ENCODE data around the gene ADCY2. TPM values are rescaled to one million over a fixed set of nuclear protein-coding genes. Genes with fewer than 3 reads are reported as not detected.
A peak's percentile ranks its signal among the peaks of the same experiment; 100 is the strongest.

ADCY2 gene
- total RNA-seq, 1 experiment from 2014 or later, result 17.3 TPM

DNA sequence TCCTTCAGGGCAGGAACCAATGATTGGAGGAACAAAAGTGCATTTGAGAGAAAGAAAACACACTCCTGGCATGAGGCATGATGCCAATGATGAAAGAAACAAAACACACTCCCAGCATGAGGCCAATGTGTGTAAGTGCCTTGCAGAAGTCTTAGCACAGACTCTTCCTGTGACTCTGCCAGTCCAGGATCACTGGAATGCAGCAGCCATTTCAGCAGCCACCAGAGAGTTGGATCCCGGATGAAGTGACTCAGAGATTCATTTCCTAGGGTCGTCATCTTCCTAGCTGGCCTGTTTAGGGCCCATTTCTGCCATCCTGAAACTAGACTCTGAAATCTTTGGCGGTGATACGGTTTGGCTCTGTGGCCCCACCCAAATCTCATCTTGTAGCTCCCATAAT is 242.5 kb downstream of the ADCY2 start:
- Histone ChIP-seq H3K27me3 (ENCODE audit: control insufficient read depth, insufficient read depth, low read length) (no peaks in the 10 kb centered on the region), H3K36me3 (replicated peaks; ENCODE audit: control insufficient read depth, insufficient read depth, low read length) (peaks cover 2% of the 10 kb centered on the region), H3K4me3 (ENCODE audit: insufficient read depth, low read depth, low read length) (no peak overlapping the region)
- no peak for DNase-seq

DNA sequence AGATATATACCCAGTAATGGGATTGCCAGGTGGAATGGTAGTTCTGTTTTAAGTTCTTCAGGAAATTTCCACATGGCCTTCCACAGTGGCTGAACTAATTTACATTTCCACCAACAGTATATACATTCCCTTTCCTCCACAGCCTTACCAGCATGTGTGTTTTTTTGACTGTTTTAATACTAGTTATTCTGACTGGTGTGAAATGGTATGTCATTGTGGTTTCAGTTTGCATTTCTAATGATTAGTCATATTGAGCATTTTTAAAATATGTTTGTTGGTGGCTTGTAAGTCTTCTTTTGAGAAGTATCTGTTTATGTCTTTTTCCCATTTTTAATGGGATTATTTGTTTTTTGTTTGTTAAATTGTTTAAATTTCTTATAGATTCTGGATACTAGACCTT is 246.1 kb downstream of the ADCY2 start:
- DNase-seq, result no peak
- Histone ChIP-seq H3K4me3 (ENCODE audit: insufficient read depth, low read depth, low read length) (no peak overlapping the region), H3K36me3 (replicated peaks; ENCODE audit: control insufficient read depth, insufficient read depth, low read length) (peaks cover 2% of the 10 kb centered on the region), H3K27me3 (ENCODE audit: control insufficient read depth, insufficient read depth, low read length) (no peaks in the 10 kb centered on the region)

GRCh38 chr5:7644723-7645122 is 248.8 kb downstream of the ADCY2 start:
- no peak for DNase-seq
- no peaks in the 10 kb centered on the region for H3K36me3 ChIP-seq (replicated peaks; ENCODE audit: control insufficient read depth, insufficient read depth, low read length)

GRCh38 chr5:7650755-7651154 is 254.8 kb downstream of the ADCY2 start:
- H3K27me3 ChIP-seq (ENCODE audit: control insufficient read depth, insufficient read depth, low read length), result no peaks in the 10 kb centered on the region
- no peak overlapping the region for H3K4me3 ChIP-seq (ENCODE audit: insufficient read depth, low read depth, low read length)
- H3K36me3 ChIP-seq (replicated peaks; ENCODE audit: control insufficient read depth, insufficient read depth, low read length), result no peaks in the 10 kb centered on the region
- no peak for DNase-seq

More at GRCh38 chr5:7644723-7645122, 248.8 kb downstream of the ADCY2 start:
- Histone ChIP-seq H3K27me3 (ENCODE audit: control insufficient read depth, insufficient read depth, low read length) (no peaks in the 10 kb centered on the region), H3K4me3 (ENCODE audit: insufficient read depth, low read depth, low read length) (no peak overlapping the region)

DNA sequence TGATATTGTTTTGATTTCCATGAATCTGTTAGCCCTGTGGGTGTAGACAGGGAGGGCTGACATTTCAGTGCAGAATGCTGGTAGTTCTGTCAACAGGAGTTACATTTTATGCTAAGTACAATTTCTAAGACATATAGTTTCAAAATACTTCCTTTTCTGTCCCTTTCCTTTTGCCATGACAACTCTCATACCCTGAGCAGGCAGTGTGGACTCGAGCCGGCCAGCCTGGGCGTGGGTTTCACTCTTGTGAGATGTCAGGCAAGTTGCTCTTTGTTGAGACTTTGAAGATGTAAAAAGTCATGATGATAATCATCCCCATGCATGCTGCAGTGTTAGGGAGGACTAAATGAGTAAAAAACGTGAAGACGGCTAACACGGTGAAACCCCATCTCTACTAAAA is 257.1 kb downstream of the ADCY2 start:
- Histone ChIP-seq H3K36me3 (replicated peaks; ENCODE audit: control insufficient read depth, insufficient read depth, low read length) (no peaks in the 10 kb centered on the region), H3K4me3 (ENCODE audit: insufficient read depth, low read depth, low read length) (no peak overlapping the region), H3K27me3 (ENCODE audit: control insufficient read depth, insufficient read depth, low read length) (no peaks in the 10 kb centered on the region)
- DNase-seq, result no peak

GRCh38 chr5:7657153-7657552 is 261.2 kb downstream of the ADCY2 start:
- Histone ChIP-seq H3K4me3 (ENCODE audit: insufficient read depth, low read depth, low read length) (no peak overlapping the region), H3K36me3 (replicated peaks; ENCODE audit: control insufficient read depth, insufficient read depth, low read length) (no peaks in the 10 kb centered on the region; the same call in 1 of the 2 replicates), H3K27me3 (ENCODE audit: control insufficient read depth, insufficient read depth, low read length) (no peaks in the 10 kb centered on the region)
- no peak for DNase-seq

GRCh38 chr5:7659420-7659819 is 263.5 kb downstream of the ADCY2 start:
- DNase-seq, result no peak
- no peak overlapping the region for H3K4me3 ChIP-seq (ENCODE audit: insufficient read depth, low read depth, low read length)
- no peaks in the 10 kb centered on the region for H3K27me3 ChIP-seq (ENCODE audit: control insufficient read depth, insufficient read depth, low read length)
- no peaks in the 10 kb centered on the region; the same call in 1 of the 2 replicates for H3K36me3 ChIP-seq (replicated peaks; ENCODE audit: control insufficient read depth, insufficient read depth, low read length)

GRCh38 chr5:7662289-7662688 is 266.4 kb downstream of the ADCY2 start:
- DNase-seq, result no peak
- H3K36me3 ChIP-seq (replicated peaks; ENCODE audit: control insufficient read depth, insufficient read depth, low read length), result no peaks in the 10 kb centered on the region; the same call in 1 of the 2 replicates
- no peaks in the 10 kb centered on the region for H3K27me3 ChIP-seq (ENCODE audit: control insufficient read depth, insufficient read depth, low read length)
- no peak overlapping the region for H3K4me3 ChIP-seq (ENCODE audit: insufficient read depth, low read depth, low read length)

DNA sequence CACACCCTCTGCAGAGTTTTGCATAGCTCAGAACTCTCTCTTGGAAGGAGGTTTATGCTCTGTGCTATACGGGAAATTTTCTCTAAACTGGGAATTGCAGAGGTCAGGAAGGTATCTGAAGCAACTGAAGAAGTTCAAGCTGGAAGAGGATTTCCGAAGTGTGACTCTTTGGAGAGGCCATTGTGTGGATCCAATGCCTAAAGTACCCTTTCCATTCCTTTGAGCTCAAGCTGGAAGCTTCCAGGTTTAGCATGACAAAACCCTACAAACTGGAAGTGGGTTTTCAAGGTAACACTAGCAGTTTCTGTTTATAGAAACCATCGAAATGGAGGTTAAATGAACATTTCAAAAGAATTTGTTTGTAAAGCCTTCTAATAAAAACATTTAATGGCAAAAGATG is 267.9 kb downstream of the ADCY2 start:
- Histone ChIP-seq H3K27me3 (ENCODE audit: control insufficient read depth, insufficient read depth, low read length) (no peaks in the 10 kb centered on the region), H3K4me3 (ENCODE audit: insufficient read depth, low read depth, low read length) (no peak overlapping the region), H3K36me3 (replicated peaks; ENCODE audit: control insufficient read depth, insufficient read depth, low read length) (no peaks in the 10 kb centered on the region; the same call in 1 of the 2 replicates)
- peak; percentile 36 for DNase-seq

- DNase-seq, result no peak
Observed at GRCh38 chr5:7664208-7664607, 268.3 kb downstream of the ADCY2 start.

GRCh38 chr5:7667216-7667767 is 271.4 kb downstream of the ADCY2 start:
- H3K4me3 ChIP-seq (ENCODE audit: insufficient read depth, low read depth, low read length), result no peak overlapping the region
- DNase-seq, result no peak
- peaks cover 1% of the 10 kb centered on the region; the same call in 1 of the 2 replicates for H3K36me3 ChIP-seq (replicated peaks; ENCODE audit: control insufficient read depth, insufficient read depth, low read length)
- H3K27me3 ChIP-seq (ENCODE audit: control insufficient read depth, insufficient read depth, low read length), result no peaks in the 10 kb centered on the region

More at GRCh38 chr5:7664208-7664607, 268.3 kb downstream of the ADCY2 start:
- Histone ChIP-seq H3K36me3 (replicated peaks; ENCODE audit: control insufficient read depth, insufficient read depth, low read length) (no peaks in the 10 kb centered on the region; the same call in 1 of the 2 replicates), H3K4me3 (ENCODE audit: insufficient read depth, low read depth, low read length) (no peak overlapping the region), H3K27me3 (ENCODE audit: control insufficient read depth, insufficient read depth, low read length) (no peaks in the 10 kb centered on the region)

DNA sequence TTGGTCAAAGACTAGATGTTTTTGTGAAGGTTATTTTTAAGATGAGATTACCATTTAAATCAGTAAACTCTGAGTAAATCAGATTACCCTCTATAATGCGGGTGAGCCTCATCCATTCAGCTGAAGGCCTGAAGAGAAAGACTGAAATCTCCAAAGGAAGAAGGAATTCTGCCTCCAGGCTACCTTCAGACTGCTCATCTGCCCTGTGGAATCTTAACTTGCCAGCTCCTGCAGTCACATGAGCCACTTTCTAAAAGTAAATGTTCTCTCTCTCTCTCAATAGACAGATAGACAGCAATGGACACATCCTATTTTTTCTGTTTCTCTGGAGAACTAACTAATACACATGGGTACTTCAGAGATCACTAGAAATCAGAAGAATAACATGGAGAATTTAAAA is 272.2 kb downstream of the ADCY2 start:
- Histone ChIP-seq H3K4me3 (ENCODE audit: insufficient read depth, low read depth, low read length) (no peak overlapping the region), H3K27me3 (ENCODE audit: control insufficient read depth, insufficient read depth, low read length) (no peaks in the 10 kb centered on the region), H3K36me3 (replicated peaks; ENCODE audit: control insufficient read depth, insufficient read depth, low read length) (peaks cover 1% of the 10 kb centered on the region; the same call in 1 of the 2 replicates)
- DNase-seq, result no peak

DNA sequence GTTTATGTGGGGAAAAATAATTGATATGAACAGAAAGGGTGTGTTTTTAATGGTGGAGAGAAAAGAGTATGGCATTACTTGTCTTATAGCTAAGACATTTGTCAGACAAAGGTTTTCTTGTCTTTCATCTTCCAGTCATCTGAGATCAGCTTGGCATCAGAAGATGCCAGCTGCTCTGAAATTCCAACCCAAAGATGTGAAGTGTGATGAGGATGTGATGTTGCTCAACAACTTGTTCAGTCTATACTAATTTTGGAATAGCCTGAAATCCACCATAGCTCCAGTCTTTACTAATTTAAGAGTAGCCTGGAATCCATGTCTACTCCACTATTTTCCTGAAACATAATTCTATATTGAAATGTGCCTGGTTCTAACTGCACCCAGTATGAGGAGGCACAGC is 272.7 kb downstream of the ADCY2 start:
- H3K27me3 ChIP-seq (ENCODE audit: control insufficient read depth, insufficient read depth, low read length), result no peaks in the 10 kb centered on the region
- DNase-seq, result no peak
- H3K36me3 ChIP-seq (replicated peaks; ENCODE audit: control insufficient read depth, insufficient read depth, low read length), result peaks cover 1% of the 10 kb centered on the region; the same call in 1 of the 2 replicates
- no peak overlapping the region for H3K4me3 ChIP-seq (ENCODE audit: insufficient read depth, low read depth, low read length)

DNA sequence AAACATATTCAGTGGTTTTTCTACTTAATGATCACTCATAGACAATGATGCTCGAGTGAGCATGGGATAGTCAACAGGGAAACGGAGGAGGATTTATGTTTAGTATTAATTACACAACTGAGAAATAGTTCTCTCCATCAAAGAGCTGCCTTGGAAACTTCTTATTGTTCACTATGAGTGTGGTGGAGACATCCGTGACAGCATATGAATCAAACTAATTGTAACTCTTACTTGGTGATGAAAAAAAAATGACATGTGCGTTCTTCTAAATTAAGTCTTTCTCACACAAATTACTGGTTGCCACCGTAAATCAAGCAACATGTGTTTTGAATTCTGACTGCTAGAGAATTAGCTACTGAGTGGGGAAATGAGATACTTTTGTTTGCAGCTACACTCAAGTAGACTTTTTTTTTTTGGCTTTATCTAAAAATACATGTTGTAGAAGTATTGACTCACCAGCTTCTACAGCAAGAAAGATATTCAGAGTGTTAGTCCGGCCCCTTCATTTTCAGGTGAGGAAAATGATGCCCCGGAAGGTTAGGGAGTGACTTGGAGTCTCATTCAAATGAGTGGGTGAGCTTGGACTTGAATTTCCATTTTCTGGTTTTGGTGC is 275.5 kb downstream of the ADCY2 start:
- no peak for DNase-seq
- Histone ChIP-seq H3K27me3 (ENCODE audit: control insufficient read depth, insufficient read depth, low read length) (no peaks in the 10 kb centered on the region), H3K4me3 (ENCODE audit: insufficient read depth, low read depth, low read length) (no peak overlapping the region), H3K36me3 (replicated peaks; ENCODE audit: control insufficient read depth, insufficient read depth, low read length) (peaks cover 1% of the 10 kb centered on the region; the same call in 1 of the 2 replicates)

DNA sequence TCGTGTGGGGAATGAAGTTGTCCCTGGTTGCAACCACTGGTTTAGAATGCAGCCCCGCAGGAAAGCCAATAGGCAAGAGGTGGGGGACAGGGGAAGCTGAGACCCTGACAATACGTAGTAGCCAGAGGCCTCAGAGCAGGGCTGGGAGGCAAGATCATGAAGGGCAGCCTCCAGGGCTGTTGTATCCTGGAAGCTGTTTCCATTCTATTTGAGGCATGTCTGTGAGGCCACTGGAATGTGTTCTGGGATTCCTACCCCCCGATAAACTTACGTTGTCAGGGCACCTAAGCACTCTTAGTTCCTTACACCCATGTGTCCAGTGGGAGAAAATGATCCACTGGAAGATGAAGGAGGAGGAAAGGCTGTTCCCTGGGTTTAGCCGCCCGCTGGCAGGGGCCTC is 277.7 kb downstream of the ADCY2 start:
- Histone ChIP-seq H3K4me3 (ENCODE audit: insufficient read depth, low read depth, low read length) (no peak overlapping the region), H3K36me3 (replicated peaks; ENCODE audit: control insufficient read depth, insufficient read depth, low read length) (peaks cover 1% of the 10 kb centered on the region; the same call in 1 of the 2 replicates), H3K27me3 (ENCODE audit: control insufficient read depth, insufficient read depth, low read length) (no peaks in the 10 kb centered on the region)
- DNase-seq, result no peak
